22Rv1 (cell line): ENCODE results near the gene IQCE.
"Not testable (repeated sequence)": the region's sequence is repeated elsewhere in the genome, so short reads cannot be mapped to it uniquely, and the experiment has no call there.

Source experiments
- H3K27ac ChIP-seq: fragments of 450-650 bp; 2 replicates; pipeline ENCODE4 v1.5.1; 2017
- ZFX ChIP-seq: fragments of 450-650 bp; IDR thresholded peaks from 2 replicates; pipeline ENCODE4 v1.6.1; 2017; ENCODE audit warnings: antibody characterized with exemption, borderline replicate concordance
- TF ChIP-seq, protein P1 (sequence below): fragments of 450-650 bp; IDR thresholded peaks from 2 replicates; pipeline ENCODE4 v1.5.1; 2017; ENCODE audit warnings: mild to moderate bottlenecking

The IQCE gene

GRCh38 chr7:2527505-2528467, 31.0 kb upstream of the IQCE start:
- TF ChIP-seq, protein P1, sequence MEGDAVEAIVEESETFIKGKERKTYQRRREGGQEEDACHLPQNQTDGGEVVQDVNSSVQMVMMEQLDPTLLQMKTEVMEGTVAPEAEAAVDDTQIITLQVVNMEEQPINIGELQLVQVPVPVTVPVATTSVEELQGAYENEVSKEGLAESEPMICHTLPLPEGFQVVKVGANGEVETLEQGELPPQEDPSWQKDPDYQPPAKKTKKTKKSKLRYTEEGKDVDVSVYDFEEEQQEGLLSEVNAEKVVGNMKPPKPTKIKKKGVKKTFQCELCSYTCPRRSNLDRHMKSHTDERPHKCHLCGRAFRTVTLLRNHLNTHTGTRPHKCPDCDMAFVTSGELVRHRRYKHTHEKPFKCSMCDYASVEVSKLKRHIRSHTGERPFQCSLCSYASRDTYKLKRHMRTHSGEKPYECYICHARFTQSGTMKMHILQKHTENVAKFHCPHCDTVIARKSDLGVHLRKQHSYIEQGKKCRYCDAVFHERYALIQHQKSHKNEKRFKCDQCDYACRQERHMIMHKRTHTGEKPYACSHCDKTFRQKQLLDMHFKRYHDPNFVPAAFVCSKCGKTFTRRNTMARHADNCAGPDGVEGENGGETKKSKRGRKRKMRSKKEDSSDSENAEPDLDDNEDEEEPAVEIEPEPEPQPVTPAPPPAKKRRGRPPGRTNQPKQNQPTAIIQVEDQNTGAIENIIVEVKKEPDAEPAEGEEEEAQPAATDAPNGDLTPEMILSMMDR = no peak
- TF ChIP-seq ZFX = no peak
- peak overlapping the region; percentile 63 for H3K27ac ChIP-seq

- H3K27ac ChIP-seq = peak overlapping the region; percentile 63
- no peak for TF ChIP-seq ZFX
- TF ChIP-seq, protein P1 = no peak
Measured at GRCh38 chr7:2528481-2529095, 30.2 kb upstream of the IQCE start.

DNA sequence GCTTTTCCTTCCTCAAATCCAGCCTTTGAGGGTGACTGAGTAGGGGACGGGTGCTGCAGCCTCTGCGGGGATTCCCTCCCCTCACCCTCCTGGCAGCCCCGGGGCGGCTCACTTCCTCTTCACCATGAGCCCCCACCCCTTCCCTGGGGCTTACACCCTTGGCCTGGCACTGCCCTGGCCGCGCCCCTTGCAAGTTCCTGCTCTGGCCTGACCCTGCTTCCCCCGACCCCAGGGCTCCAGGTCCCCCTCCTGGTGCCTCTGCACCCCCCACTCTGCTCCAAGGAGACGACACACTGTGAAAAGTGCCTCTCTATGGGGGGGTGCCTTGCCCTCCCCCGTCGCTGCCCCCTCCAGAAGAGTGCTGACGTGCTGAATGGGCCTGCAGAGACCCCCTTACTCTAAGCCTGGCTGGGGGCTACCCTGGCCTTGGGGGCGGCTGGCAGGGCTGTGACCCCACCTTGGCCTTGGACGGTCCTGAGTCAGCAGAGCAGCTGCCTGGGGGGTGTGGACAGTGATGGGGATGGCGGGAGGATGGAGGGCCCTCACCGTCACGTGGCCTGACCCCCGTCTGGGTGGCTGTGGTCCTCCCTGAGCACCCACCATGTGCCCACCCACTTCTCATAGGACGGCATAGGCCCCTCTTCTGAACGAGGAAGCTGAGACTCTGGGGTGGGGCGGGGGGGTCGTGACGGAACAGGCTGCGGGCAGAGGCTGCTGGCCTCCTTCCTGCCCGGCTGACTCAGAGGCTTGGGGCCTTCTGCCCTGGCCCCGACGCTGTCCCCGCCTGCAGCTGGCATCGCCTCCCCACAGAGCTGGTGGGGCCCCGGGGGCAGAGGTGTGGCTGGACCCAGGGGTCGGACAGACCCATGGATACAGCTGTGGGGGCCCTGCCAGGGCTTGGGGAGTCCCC, 29.4 kb upstream of the IQCE start:
- no peak overlapping the region for H3K27ac ChIP-seq
- TF ChIP-seq, protein P1 = no peak
- no peak for TF ChIP-seq ZFX

DNA sequence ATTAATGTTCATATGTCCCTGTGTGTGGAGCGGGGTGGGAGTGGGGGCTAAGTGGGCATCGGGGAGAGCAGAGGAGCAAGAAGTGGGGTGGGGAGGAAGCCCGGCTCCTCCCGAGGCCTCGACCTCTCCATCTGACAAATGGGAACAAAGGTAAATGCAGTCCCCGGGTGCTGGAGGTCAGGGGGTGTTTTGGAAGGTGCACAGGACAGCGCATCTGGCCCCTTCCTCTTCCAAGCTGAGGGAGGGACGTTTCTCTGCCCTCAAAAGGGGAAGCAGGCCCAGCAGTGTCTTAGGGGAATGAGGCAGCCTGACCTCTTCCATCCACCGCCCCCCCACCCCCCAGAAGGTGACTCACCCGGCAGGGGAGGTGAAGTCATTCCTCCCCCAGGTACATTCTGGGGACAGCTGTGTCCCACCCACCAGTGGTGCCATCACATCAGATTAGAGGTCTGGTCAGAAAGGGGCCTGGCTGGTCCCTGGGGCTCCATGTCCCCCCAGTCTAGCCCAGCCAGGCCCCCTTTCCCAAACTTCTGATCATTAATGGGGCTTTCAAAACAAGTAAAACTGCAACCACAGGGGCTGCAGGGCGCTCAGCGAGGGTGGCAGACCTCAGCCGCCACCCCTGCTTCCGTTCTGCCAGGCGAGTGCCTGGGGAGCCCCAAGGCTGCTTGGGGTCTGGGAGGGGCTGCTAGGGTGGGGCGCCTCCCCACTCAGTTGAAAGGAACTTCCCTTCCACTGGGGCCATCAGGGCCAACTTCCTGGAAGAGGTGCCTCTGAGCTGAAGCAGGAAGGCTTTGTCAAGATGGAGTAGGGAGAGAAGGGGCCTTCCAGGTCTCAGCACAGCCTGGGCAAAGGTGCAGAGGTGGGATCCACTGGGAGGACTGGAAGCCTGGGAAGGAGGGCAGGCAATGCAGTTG, 28.4 kb upstream of the IQCE start:
- TF ChIP-seq, protein P1 = no peak
- TF ChIP-seq ZFX = no peak
- H3K27ac ChIP-seq = no peak overlapping the region; the same call in 1 of the 2 replicates

DNA sequence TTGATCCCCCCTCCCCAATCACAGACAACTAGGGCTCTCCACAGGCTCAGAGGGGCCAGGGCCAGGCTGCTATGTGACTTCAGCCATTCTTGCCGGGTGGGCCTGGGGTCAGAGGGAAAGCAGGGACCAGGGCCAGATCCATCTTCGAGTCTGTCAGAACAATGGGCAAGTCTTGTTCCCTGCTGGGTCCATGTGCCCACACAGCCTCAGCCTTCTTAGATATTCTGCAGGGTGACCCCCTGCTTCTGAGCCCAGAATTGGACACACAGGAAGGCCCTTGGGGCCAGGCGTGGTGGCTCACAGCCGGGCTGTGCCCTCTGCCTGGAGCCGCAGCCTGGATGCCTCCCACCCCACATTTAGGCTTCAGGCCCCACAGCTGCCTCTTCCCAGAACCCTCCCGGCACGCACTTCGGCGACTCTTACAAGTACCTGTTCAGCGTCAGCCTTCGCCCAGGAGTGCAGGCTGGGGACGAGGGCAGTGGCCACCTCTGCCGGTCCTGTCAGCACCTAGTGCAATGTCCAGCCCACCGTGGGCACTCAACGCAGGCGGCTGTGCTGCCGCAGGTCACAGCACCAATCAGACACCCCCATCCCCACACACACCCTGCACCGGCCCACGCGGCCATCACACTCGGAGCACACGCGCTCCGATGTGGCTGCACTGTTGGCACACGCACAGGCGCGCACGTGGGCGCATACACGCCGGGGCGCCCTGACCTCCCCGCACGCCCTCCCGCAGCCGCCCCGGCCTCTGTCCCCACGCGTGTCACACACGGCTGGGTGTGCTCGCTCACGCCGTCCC, 27.6 kb upstream of the IQCE start:
- not testable (repeated sequence) for H3K27ac ChIP-seq

GRCh38 chr7:2531796-2532110, 27.0 kb upstream of the IQCE start:
- not testable (repeated sequence) for H3K27ac ChIP-seq

DNA sequence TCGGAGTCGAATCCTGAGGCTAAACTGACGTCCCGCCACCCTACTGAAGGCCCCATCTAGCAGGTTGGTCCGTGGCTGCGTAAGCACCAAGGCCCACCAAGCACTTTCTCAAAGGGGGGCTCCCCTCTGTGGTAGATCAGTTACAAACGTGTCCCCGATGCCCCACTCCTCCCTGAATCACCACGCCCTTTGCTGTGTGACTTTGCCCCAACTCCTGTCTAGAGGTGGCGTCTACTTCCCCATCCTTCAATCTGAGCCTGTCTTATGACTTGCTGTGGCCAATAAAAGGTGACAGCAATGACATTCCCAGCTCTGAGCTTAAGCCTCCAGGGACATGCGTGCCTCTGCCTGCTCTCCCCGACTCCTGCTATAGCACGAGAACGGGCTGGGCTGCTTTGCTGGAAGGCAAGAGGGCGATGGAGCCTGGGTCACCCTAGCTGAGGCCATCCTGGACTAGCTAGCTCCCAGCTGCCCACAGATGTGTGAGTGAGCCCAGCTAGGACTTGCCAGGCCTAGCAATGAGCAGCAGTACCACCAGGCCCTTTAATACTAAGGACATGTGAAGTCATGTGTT, 26.5 kb upstream of the IQCE start:
- H3K27ac ChIP-seq = not testable (repeated sequence)

GRCh38 chr7:2532816-2533215, 26.0 kb upstream of the IQCE start:
- H3K27ac ChIP-seq = not testable (repeated sequence)

DNA sequence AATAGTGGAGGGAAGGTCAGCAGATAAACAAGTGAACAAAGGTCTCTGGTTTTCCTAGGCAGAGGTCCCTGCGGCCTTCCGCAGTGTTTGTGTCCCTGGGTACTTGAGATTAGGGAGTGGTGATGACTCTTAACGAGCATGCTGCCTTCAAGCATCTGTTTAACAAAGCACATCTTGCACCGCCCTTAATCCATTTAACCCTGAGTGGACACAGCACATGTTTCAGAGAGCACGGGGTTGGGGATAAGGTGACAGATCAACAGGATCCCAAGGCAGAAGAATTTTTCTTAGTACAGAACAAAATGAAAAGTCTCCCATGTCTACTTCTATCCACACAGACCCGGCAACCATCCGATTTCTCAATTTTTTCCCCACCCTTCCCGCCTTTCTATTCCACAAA, 25.2 kb upstream of the IQCE start:
- not testable (repeated sequence) for H3K27ac ChIP-seq

- H3K27ac ChIP-seq = not testable (repeated sequence)
Measured at GRCh38 chr7:2534214-2534613, 24.6 kb upstream of the IQCE start.

GRCh38 chr7:2535872-2536627, 22.7 kb upstream of the IQCE start:
- H3K27ac ChIP-seq = not testable (repeated sequence)
